B cell (primary cell): Measurements from ENCODE around the gene MOCS2. TPM values are rescaled to one million over a fixed set of nuclear protein-coding genes. Genes with fewer than 3 reads are reported as not detected.

Source experiments
- ATAC-seq: fragments of 200-7000 bp; cut with Tn5 transposase; one replicate; pipeline ENCODE4 v1.10.0; 2021; ENCODE audit warnings: low read depth, mild to moderate bottlenecking, moderate number of reproducible peaks, moderate library complexity
- CTCF ChIA-PET: fragments of 350-600 bp; sonication (Branson Sonifier 250); formaldehyde crosslinking; loops from one replicate; lab custom pipeline; 2021; ENCODE audit warnings: antibody characterized with exemption, inconsistent platforms; lab: Charles Lee
- POLR2A ChIA-PET: fragments of 350-600 bp; sonication (Branson Sonifier 250); formaldehyde crosslinking; loops from one replicate; lab custom pipeline; 2021; ENCODE audit warnings: antibody characterized with exemption; lab: Charles Lee
- DNase-seq: peaks from one replicate; pipeline ENCODE4 v3.0.0; 2013
- H2AFZ ChIP-seq: 2 replicates; pipeline ENCODE4 v1.6.1; 2012; ENCODE audit warnings: mild to moderate bottlenecking, low read depth, low read length; ENCODE audit not compliant: insufficient read depth, poor library complexity, severe bottlenecking
- H3K27ac ChIP-seq, 2 donors: 1 replicate in 1 of 2; 2 replicates in 1 of 2; pipeline ENCODE4 v1.5.1; 2012 to 2013; ENCODE audit warnings: low read length in 2 of 2, mild to moderate bottlenecking in 2 of 2, moderate library complexity in 1 of 2
- H3K27me3 ChIP-seq, 4 experiments: fragments of 200-600 bp in 1 of 4; sonication (generic) in 1 of 4; replicated peaks in 1 of 4; 1 replicate in 2 of 4; 2 replicates in 2 of 4; pipeline versions ENCODE4 v1.6.1 to v1.7.0; 2013 to 2016; ENCODE audit warnings: low read length in 3 of 4, mild to moderate bottlenecking in 2 of 4, mixed read lengths in 1 of 4, moderate library complexity in 1 of 4; ENCODE audit not compliant: insufficient read depth in 4 of 4, control insufficient read depth in 3 of 4; ENCODE audit errors: control extremely low read depth in 1 of 4
- H3K36me3 ChIP-seq, 2 experiments: replicated peaks in 1 of 2; 1 replicate in 1 of 2; 2 replicates in 1 of 2; pipeline versions ENCODE4 v1.6.1 to v1.7.1; 2013; ENCODE audit warnings: low read length in 1 of 2; ENCODE audit not compliant: insufficient read depth in 2 of 2, control insufficient read depth in 1 of 2; ENCODE audit errors: control extremely low read depth in 1 of 2, extremely low read depth in 1 of 2
- H3K4me1 ChIP-seq, 2 donors: fragments of 200-600 bp in 1 of 2; sonication (generic) in 1 of 2; 1 replicate in 1 of 2; 2 replicates in 1 of 2; pipeline versions ENCODE4 v1.5.1 to v1.6.1; 2013 to 2017; ENCODE audit warnings: low read length in 2 of 2; ENCODE audit not compliant: control insufficient read depth in 2 of 2, insufficient read depth in 2 of 2
- H3K4me2 ChIP-seq: replicated peaks from 2 replicates; pipeline ENCODE3; 2012; ENCODE audit warnings: mild to moderate bottlenecking, low read depth, low read length; ENCODE audit not compliant: poor library complexity, severe bottlenecking
- H3K4me3 ChIP-seq, 5 experiments: fragments of 200-600 bp in 1 of 5; sonication (generic) in 1 of 5; 1 replicate in 3 of 5; 2 replicates in 2 of 5; pipeline versions ENCODE4 v1.5.1 to v1.7.0; 2011 to 2016; ENCODE audit warnings: low read length in 4 of 5, mild to moderate bottlenecking in 4 of 5, low read depth in 2 of 5, control low read depth in 1 of 5, moderate library complexity in 1 of 5; ENCODE audit not compliant: insufficient read depth in 1 of 5; ENCODE audit errors: control extremely low read depth in 1 of 5, extremely low read depth in 1 of 5
- H3K79me2 ChIP-seq: fragments of 200-600 bp; sonication (generic); one replicate; pipeline ENCODE4 v1.6.0; 2016; ENCODE audit warnings: low read length; ENCODE audit not compliant: control insufficient read depth, insufficient read depth
- H3K9ac ChIP-seq: fragments of 200-600 bp; sonication (generic); 2 replicates; pipeline ENCODE4 v1.6.1; 2017; ENCODE audit warnings: mild to moderate bottlenecking, low read length, moderate library complexity
- H3K9me3 ChIP-seq, 3 donors: one replicate each; pipeline versions ENCODE4 v1.6.1 to v1.7.1; 2013; ENCODE audit warnings: low read length in 2 of 3; ENCODE audit not compliant: control insufficient read depth in 2 of 3, insufficient read depth in 1 of 3; ENCODE audit errors: control extremely low read depth in 1 of 3
- H4K20me1 ChIP-seq: 2 replicates; pipeline ENCODE4 v1.6.0; 2012; ENCODE audit warnings: mild to moderate bottlenecking, low read length; ENCODE audit not compliant: insufficient read depth, control insufficient read depth, poor library complexity, severe bottlenecking
- H3K27ac Mint-ChIP-seq: one replicate; pipeline ENCODE4 v1.8.0; 2021; ENCODE audit warnings: mixed read lengths
- H3K27me3 Mint-ChIP-seq: one replicate; pipeline ENCODE4 v1.8.0; 2021; ENCODE audit warnings: mixed read lengths
- H3K4me1 Mint-ChIP-seq: one replicate; pipeline ENCODE4 v1.8.0; 2021; ENCODE audit warnings: mixed read lengths
- H3K4me3 Mint-ChIP-seq: one replicate; pipeline ENCODE4 v1.8.0; 2021; ENCODE audit warnings: mixed read lengths
- H3K9me3 Mint-ChIP-seq: one replicate; pipeline ENCODE4 v1.8.0; 2022; ENCODE audit warnings: mixed read lengths; ENCODE audit not compliant: insufficient read depth
- EZH2 ChIP-seq: IDR thresholded peaks from 2 replicates; pipeline ENCODE4 v1.6.1; 2012; ENCODE audit warnings: borderline replicate concordance, low read depth, mild to moderate bottlenecking, moderate library complexity, low read length; ENCODE audit not compliant: insufficient read depth, poor library complexity, severe bottlenecking
- WGBS: methylation state at CpG from one replicate; pipeline ENCODE4 v1.1.5; 2013; ENCODE audit warnings: missing lambda C conversion rate; ENCODE audit not compliant: insufficient coverage; 5-methylcytosine and 5-hydroxymethylcytosine counted together
- intact Hi-C: fragments of 100-400 bp; cut with micrococcal nuclease; formaldehyde crosslinking; loops from one replicate; pipeline ENCODE4 v1.10.0; 2022
- polyA plus RNA-seq: library from polyadenylated mRNA; depleted of rRNA; stranded (reverse); fragments of >200 nt; gene quantifications from 2 replicates; pipeline ENCODE4 v1.2.3, GENCODE V29; 2012
- total RNA-seq, 2 donors: library from RNA; stranded (reverse); fragments of 120-200 nt in 1 of 2; gene quantifications; 1 replicate in 1 of 2; 2 replicates in 1 of 2; pipeline versions ENCODE4 v1.2.3 to v1.2.4, GENCODE V29; 2013 to 2022
- TF ChIP-seq, protein P1 (sequence below): fragments of 200-600 bp; IDR thresholded peaks from one replicate; pipeline ENCODE4 v1.8.0; 2022; ENCODE audit warnings: antibody characterized with exemption, mild to moderate bottlenecking

Gene MOCS2
- total and polyA plus RNA-seq, 2 donors (not counting 1 experiment from before 2014, with no cell fraction given), result 7.5 to 15.3 TPM

DNA sequence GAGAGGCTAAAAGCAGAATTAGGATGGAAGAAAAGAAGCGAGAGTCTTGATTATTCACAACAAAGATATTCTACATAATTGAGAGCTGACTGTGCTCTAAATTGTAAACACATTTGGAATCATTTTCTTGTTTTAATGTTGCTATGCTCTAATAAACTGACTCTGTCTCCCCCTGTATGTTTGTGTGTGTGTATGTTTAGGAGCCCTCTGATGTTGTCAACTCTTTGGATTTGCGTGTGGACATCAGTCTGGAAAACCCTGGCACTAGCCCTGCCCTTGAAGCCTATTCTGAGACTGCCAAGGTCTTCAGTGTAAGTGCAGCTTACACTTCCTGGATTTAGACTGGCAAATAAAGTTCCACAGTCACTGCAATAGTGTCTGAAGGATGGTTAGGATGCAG lies 37.8 kb downstream of the MOCS2 start:
- ChIA-PET CTCF (no interaction called here), POLR2A (no interaction called here)
- TF ChIP-seq, protein P1, sequence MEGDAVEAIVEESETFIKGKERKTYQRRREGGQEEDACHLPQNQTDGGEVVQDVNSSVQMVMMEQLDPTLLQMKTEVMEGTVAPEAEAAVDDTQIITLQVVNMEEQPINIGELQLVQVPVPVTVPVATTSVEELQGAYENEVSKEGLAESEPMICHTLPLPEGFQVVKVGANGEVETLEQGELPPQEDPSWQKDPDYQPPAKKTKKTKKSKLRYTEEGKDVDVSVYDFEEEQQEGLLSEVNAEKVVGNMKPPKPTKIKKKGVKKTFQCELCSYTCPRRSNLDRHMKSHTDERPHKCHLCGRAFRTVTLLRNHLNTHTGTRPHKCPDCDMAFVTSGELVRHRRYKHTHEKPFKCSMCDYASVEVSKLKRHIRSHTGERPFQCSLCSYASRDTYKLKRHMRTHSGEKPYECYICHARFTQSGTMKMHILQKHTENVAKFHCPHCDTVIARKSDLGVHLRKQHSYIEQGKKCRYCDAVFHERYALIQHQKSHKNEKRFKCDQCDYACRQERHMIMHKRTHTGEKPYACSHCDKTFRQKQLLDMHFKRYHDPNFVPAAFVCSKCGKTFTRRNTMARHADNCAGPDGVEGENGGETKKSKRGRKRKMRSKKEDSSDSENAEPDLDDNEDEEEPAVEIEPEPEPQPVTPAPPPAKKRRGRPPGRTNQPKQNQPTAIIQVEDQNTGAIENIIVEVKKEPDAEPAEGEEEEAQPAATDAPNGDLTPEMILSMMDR, result no peak
- TF ChIP-seq EZH2, result no peak
- Mint-ChIP-seq H3K4me1 (no peaks in the 10 kb centered on the region), H3K27me3 (peaks cover 16% of the 10 kb centered on the region), H3K4me3 (no peak overlapping the region), H3K9me3 (no peaks in the 10 kb centered on the region), H3K27ac (no peak overlapping the region)
- Histone ChIP-seq H3K79me2 (no peaks in the 10 kb centered on the region), H3K9me3 (no peaks in the 10 kb centered on the region), H3K27ac (no peak overlapping the region), H3K27me3 (no peaks in the 10 kb centered on the region), H3K36me3 (no peaks in the 10 kb centered on the region), H3K4me3 (no peak overlapping the region), H3K4me2 (no peak overlapping the region), H2AFZ (no peak overlapping the region), H3K9ac (no peak overlapping the region), H3K4me1 (no peaks in the 10 kb centered on the region), H4K20me1 (no peaks in the 10 kb centered on the region)
- WGBS, result 100% methylated on average over 1 of the region's 2 CpGs
- intact Hi-C loops, result no loop called here
- ATAC-seq (no peak), DNase-seq (no peak)

GRCh38 chr5:53071298-53071697 lies 38.3 kb downstream of the MOCS2 start:
- ChIA-PET POLR2A (no interaction called here), CTCF (no interaction called here)
- no peak overlapping the region for H3K27ac Mint-ChIP-seq
- Histone ChIP-seq H3K9ac (no peak overlapping the region), H3K27ac (no peak overlapping the region), H3K4me3 (no peak overlapping the region), H3K79me2 (no peaks in the 10 kb centered on the region), H3K4me1 (no peaks in the 10 kb centered on the region), H4K20me1 (no peaks in the 10 kb centered on the region), H2AFZ (no peak overlapping the region), H3K27me3 (no peaks in the 10 kb centered on the region), H3K36me3 (no peaks in the 10 kb centered on the region), H3K4me2 (no peak overlapping the region), H3K9me3 (no peaks in the 10 kb centered on the region)
- no peaks in the 10 kb centered on the region for H3K4me1 Mint-ChIP-seq
- WGBS, result no CpG with 5 or more reads among the region's 2 CpGs
- no peak overlapping the region for H3K4me3 Mint-ChIP-seq
- DNase-seq, result no peak
- TF ChIP-seq EZH2, result no peak
- TF ChIP-seq, protein P1, result no peak
- ATAC-seq, result no peak
- peaks cover 16% of the 10 kb centered on the region for H3K27me3 Mint-ChIP-seq
- intact Hi-C loops, result no loop called here
- no peaks in the 10 kb centered on the region for H3K9me3 Mint-ChIP-seq
